HepG2 (cell line): ENCODE data around the gene TNS1. TPM values are rescaled to one million over a fixed set of nuclear protein-coding genes. Genes with fewer than 3 reads are reported as not detected.

ENCODE experiments used
- ATAC-seq: fragments of 200-7000 bp; cut with Tn5 transposase; 3 replicates; pipeline ENCODE4 v1.9.1; 2020; ENCODE audit warnings: mild to moderate bottlenecking, moderate library complexity
- BruUV-seq: library from RNA; stranded (reverse); fragments of 400-500 nt; replicated peaks from 2 replicates; lab custom pipeline; 2021; lab: Mats Ljungman, UMichigan
- CTCF ChIA-PET: fragments of 300-600 bp; formaldehyde crosslinking; extraction: SDS; loops from one replicate; lab custom pipeline; 2021; ENCODE audit warnings: low total read pairs, inconsistent platforms, low intra/inter-chr PET ratio; lab: Yijun Ruan, JAX
- POLR2A ChIA-PET: fragments of 350-600 bp; sonication (Branson Sonifier 250); formaldehyde crosslinking; loops from one replicate; lab custom pipeline; 2020; ENCODE audit warnings: antibody characterized with exemption, inconsistent platforms; lab: Yijun Ruan, JAX
- DNase-seq: peaks from one replicate; pipeline ENCODE4 v3.0.0-alpha.2; 2015; ENCODE audit warnings: low spot score
- FAIRE-seq: peaks from 3 replicates; lab custom pipeline; 2011; peaks lifted over from hg19 to GRCh38; lab: Jason Lieb, UNC
- H2AFZ ChIP-seq: one replicate; pipeline ENCODE4 v1.6.1; 2011; ENCODE audit warnings: low read length, inconsistent platforms
- H3K27ac ChIP-seq: fragments of 300-600 bp; 3 replicates; pipeline ENCODE4 v1.8.0; 2011; ENCODE audit warnings: mixed run types, mild to moderate bottlenecking, mixed read lengths, low read length, inconsistent platforms; ENCODE audit not compliant: insufficient read depth; ENCODE audit errors: extremely low read length
- H3K27me3 ChIP-seq, 2 experiments: fragments of 200-600 bp in 1 of 2; 2 replicates in 1 of 2; 3 replicates in 1 of 2; pipeline versions ENCODE4 v1.6.0 to v1.8.0; 2011; ENCODE audit warnings: low read length in 2 of 2, mild to moderate bottlenecking in 2 of 2, moderate library complexity in 2 of 2, inconsistent platforms in 1 of 2; ENCODE audit not compliant: insufficient read depth in 2 of 2, control insufficient read depth in 1 of 2
- H3K36me3 ChIP-seq, 2 experiments: fragments of 200-600 bp in 1 of 2; replicated peaks in 1 of 2; 2 replicates in 1 of 2; 3 replicates in 1 of 2; pipeline versions ENCODE4 v1.5.1 to v1.8.0; 2011; ENCODE audit warnings: low read length in 2 of 2, inconsistent platforms in 1 of 2; ENCODE audit not compliant: insufficient read depth in 2 of 2, control insufficient read depth in 1 of 2
- H3K4me1 ChIP-seq: 2 replicates; pipeline ENCODE4 v1.5.1; 2012; ENCODE audit warnings: low read length, inconsistent platforms; ENCODE audit not compliant: insufficient read depth
- H3K4me2 ChIP-seq: 2 replicates; pipeline ENCODE4 v1.6.0; 2011; ENCODE audit warnings: low read depth, low read length, inconsistent platforms
- H3K4me3 ChIP-seq, 3 experiments: fragments of 200-600 bp in 1 of 3; sonication (generic), shearing (Covaris generic) in 1 of 3; replicated peaks in 1 of 3; 2 replicates each; pipeline ENCODE4 v1.5.1; 2011 to 2016; ENCODE audit warnings: low read length in 3 of 3, inconsistent platforms in 2 of 3, low read depth in 2 of 3, mild to moderate bottlenecking in 2 of 3, control low read depth in 1 of 3, mixed read lengths in 1 of 3; ENCODE audit not compliant: insufficient read depth in 1 of 3
- H3K79me2 ChIP-seq: one replicate; pipeline ENCODE4 v1.6.1; 2011; ENCODE audit warnings: low read length, inconsistent platforms; ENCODE audit not compliant: insufficient read depth
- H3K9ac ChIP-seq: 2 replicates; pipeline ENCODE4 v1.6.0; 2011; ENCODE audit warnings: mild to moderate bottlenecking, low read depth, low read length, inconsistent platforms; ENCODE audit not compliant: insufficient read depth
- H3K9me3 ChIP-seq: 2 replicates; pipeline ENCODE4 v1.5.1; 2012; ENCODE audit warnings: mild to moderate bottlenecking, low read length
- H4K20me1 ChIP-seq: 2 replicates; pipeline ENCODE4 v1.6.0; 2011; ENCODE audit warnings: inconsistent platforms, mild to moderate bottlenecking, low read length, moderate library complexity; ENCODE audit not compliant: insufficient read depth
- MAFF ChIP-seq: IDR thresholded peaks from 2 replicates; pipeline ENCODE4 v1.6.1; 2011; ENCODE audit warnings: low read depth, low read length, improper control_type of control experiment
- PLRG1 ChIP-seq: fragments of 450-650 bp; conservative IDR thresholded peaks from 2 replicates; pipeline ENCODE4 v1.6.1; 2016
- RARA ChIP-seq: IDR thresholded peaks from 2 replicates; pipeline ENCODE4 v1.6.1; 2016; ENCODE audit warnings: missing genetic modification reagents, missing compliant biosample characterization
- SIN3B ChIP-seq: fragments of 150-350 bp; IDR thresholded peaks from 2 replicates; pipeline ENCODE4 v1.6.1; 2014; ENCODE audit warnings: low read length
- TEAD3 ChIP-seq: optimal IDR thresholded peaks from 2 replicates; pipeline ENCODE3; 2016; ENCODE audit warnings: borderline replicate concordance
- ZBTB1 ChIP-seq: sonication (generic); formaldehyde crosslinking; IDR thresholded peaks from 2 replicates; pipeline ENCODE4 v1.4.0; 2020; ENCODE audit warnings: missing genetic modification reagents, borderline replicate concordance
- ZFP36 ChIP-seq: fragments of 150-350 bp; IDR thresholded peaks from 2 replicates; pipeline ENCODE4 v1.6.1; 2018; ENCODE audit warnings: borderline replicate concordance, low read length, low read depth; ENCODE audit not compliant: partially characterized antibody
- ZFP41 ChIP-seq: sonication (generic); formaldehyde crosslinking; IDR thresholded peaks from 2 replicates; pipeline ENCODE4 v1.4.0; 2020; ENCODE audit warnings: mild to moderate bottlenecking, missing genetic modification reagents, borderline replicate concordance
- ZMAT3 ChIP-seq: sonication (generic); formaldehyde crosslinking; conservative IDR thresholded peaks from 2 replicates; pipeline ENCODE4 v1.7.0; 2021; ENCODE audit warnings: missing genetic modification reagents
- ZNF383 ChIP-seq: sonication (generic); formaldehyde crosslinking; IDR thresholded peaks from 2 replicates; pipeline ENCODE4 v1.4.0; 2020; ENCODE audit warnings: missing genetic modification reagents, mild to moderate bottlenecking, borderline replicate concordance
- WGBS: methylation state at CpG from one replicate; pipeline ENCODE4 v1.1.6; 2017; ENCODE audit warnings: low lambda C conversion rate; 5-methylcytosine and 5-hydroxymethylcytosine counted together
- in situ Hi-C: cut with HindIII; loops from 2 replicates; pipeline ENCODE4 v1.10.0; 2017; ENCODE audit warnings: low pct_unique_long_range_greater_than_20kb; ENCODE audit not compliant: extremely low pct_ligation_motif_present
- intact Hi-C: fragments of 100-400 bp; cut with micrococcal nuclease; formaldehyde crosslinking; loops from one replicate; pipeline ENCODE4 v1.10.0; 2022; ENCODE audit not compliant: unreplicated experiment
- polyA plus RNA-seq, 8 experiments: library from polyadenylated mRNA; depleted of rRNA in 3 of 8; stranded (reverse) in 7 of 8; unstranded in 1 of 8; fragments of >200 nt; fragmentation: Illumina TruSeq in 4 of 8; extraction: Trizol in 4 of 8; gene quantifications; 2 replicates each; pipeline versions ENCODE4 v1.2.1 to v1.2.3, GENCODE V29; 2011 to 2016; ENCODE audit warnings: low read depth in 4 of 8, missing spikeins in 1 of 8, mixed read lengths in 1 of 8; ENCODE audit not compliant: insufficient read depth in 1 of 8
- total RNA-seq, 5 experiments: library from RNA; depleted of rRNA; stranded (reverse); fragments of >200 nt; fragmentation: Illumina TruSeq; extraction: Trizol; gene quantifications; 2 replicates each; pipeline ENCODE4 v1.2.3, GENCODE V29; 2016; ENCODE audit warnings: low read depth in 1 of 5
- TF ChIP-seq, protein P1 (sequence below): sonication (generic); formaldehyde crosslinking; IDR thresholded peaks from 2 replicates; pipeline ENCODE4 v1.9.0; 2021; ENCODE audit warnings: missing genetic modification reagents, mild to moderate bottlenecking, borderline replicate concordance
- TF ChIP-seq, protein P2 (sequence below): sonication (generic); formaldehyde crosslinking; conservative IDR thresholded peaks from 2 replicates; pipeline ENCODE4 v1.8.0; 2022; ENCODE audit warnings: mild to moderate bottlenecking, moderate library complexity, missing genetic modification reagents
- TF ChIP-seq, protein P3 (sequence below): IDR thresholded peaks from 2 replicates; pipeline ENCODE4 v1.6.1; 2016; ENCODE audit warnings: control low read depth

TNS1 gene
- total and polyA plus RNA-seq, 2 of the 13 experiments (the other 11 are each of a cell fraction or from before 2014, with no cell fraction given), result 1.9 to 118 TPM

DNA sequence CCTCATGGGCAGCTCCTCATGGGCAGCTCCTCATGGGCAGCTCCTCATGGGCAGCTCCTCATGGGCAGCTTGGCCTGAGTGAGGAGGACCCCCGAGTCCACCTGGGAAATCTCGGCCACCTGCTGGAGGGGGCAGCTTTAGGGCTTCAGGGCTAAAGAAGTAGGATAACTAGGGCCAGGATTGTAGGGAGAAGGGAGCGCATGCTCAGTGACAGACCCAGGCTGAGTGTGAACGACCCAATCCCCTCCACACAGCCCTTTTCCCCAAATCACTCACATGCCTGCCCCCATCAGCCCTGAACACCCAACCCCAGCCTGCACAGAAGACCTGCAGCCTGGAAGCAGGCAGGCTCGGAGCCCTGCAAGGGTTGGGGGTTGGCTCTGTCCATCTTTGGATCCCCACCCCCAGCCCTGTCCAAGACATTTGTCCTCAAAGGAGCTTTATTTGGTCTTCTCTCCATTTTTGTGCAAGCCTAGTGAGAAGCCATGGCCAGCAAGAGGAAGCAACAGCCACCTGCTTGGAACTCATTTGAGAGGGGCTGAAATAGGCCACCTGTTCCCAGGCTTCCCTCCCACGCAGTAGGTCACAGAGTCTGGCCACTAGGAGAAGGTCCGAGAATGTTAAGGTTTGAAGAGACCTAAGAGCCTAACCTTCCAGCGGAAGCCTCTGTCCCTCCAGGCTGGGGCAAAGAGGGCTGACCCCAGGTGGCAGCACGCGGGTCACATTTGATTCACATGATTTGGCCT is 249.9 kb downstream of the TNS1 start:
- Histone ChIP-seq H4K20me1 (peaks cover 4% of the 10 kb centered on the region; the same call in 1 of the 2 replicates), H3K9ac (no peak overlapping the region), H3K27ac (no peak overlapping the region), H3K27me3 (peaks cover 1 to 25% of the 10 kb centered on the region in 2 experiments; a peak in 3 of 5 replicates), H3K9me3 (no peaks in the 10 kb centered on the region), H3K79me2 (no peaks in the 10 kb centered on the region), H3K4me1 (no peaks in the 10 kb centered on the region), H2AFZ (no peak overlapping the region), H3K4me3 (no peak overlapping the region), H3K36me3 (no peaks in the 10 kb centered on the region), H3K4me2 (no peak overlapping the region)
- TF ChIP-seq TEAD3 (no peak), ZMAT3 (CRISPR knock-in tag) (no peak), SIN3B (no peak), ZNF383 (CRISPR knock-in tag) (no peak), PLRG1 (no peak), RARA (no peak), ZFP41 (CRISPR knock-in tag) (no peak), ZFP36 (no peak), ZBTB1 (CRISPR knock-in tag) (no peak), MAFF (no peak)
- TF ChIP-seq, protein P1, sequence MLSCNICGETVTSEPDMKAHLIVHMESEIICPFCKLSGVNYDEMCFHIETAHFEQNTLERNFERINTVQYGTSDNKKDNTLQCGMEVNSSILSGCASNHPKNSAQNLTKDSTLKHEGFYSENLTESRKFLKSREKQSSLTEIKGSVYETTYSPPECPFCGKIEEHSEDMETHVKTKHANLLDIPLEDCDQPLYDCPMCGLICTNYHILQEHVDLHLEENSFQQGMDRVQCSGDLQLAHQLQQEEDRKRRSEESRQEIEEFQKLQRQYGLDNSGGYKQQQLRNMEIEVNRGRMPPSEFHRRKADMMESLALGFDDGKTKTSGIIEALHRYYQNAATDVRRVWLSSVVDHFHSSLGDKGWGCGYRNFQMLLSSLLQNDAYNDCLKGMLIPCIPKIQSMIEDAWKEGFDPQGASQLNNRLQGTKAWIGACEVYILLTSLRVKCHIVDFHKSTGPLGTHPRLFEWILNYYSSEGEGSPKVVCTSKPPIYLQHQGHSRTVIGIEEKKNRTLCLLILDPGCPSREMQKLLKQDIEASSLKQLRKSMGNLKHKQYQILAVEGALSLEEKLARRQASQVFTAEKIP, result no peak
- TF ChIP-seq, protein P2, sequence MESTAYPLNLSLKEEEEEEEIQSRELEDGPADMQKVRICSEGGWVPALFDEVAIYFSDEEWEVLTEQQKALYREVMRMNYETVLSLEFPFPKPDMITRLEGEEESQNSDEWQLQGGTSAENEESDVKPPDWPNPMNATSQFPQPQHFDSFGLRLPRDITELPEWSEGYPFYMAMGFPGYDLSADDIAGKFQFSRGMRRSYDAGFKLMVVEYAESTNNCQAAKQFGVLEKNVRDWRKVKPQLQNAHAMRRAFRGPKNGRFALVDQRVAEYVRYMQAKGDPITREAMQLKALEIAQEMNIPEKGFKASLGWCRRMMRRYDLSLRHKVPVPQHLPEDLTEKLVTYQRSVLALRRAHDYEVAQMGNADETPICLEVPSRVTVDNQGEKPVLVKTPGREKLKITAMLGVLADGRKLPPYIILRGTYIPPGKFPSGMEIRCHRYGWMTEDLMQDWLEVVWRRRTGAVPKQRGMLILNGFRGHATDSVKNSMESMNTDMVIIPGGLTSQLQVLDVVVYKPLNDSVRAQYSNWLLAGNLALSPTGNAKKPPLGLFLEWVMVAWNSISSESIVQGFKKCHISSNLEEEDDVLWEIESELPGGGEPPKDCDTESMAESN (CRISPR knock-in tag), result no peak
- TF ChIP-seq, protein P3, sequence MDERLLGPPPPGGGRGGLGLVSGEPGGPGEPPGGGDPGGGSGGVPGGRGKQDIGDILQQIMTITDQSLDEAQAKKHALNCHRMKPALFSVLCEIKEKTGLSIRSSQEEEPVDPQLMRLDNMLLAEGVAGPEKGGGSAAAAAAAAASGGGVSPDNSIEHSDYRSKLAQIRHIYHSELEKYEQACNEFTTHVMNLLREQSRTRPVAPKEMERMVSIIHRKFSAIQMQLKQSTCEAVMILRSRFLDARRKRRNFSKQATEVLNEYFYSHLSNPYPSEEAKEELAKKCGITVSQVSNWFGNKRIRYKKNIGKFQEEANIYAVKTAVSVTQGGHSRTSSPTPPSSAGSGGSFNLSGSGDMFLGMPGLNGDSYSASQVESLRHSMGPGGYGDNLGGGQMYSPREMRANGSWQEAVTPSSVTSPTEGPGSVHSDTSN (CRISPR knock-in tag), result no peak
- FAIRE-seq, result no peak
- no peak for ATAC-seq
- no TSS peak for BruUV-seq
- in situ Hi-C loops, result loop anchor here (10.0 kb wide), 1 partner anchor 1068 kb away; no protein-coding TSS in a partner anchor
- ChIA-PET POLR2A (no interaction called here), CTCF (no interaction called here)
- intact Hi-C loops, result no loop called here
- 37% methylated on average over 10 of the region's 10 CpGs for WGBS
- no peak for DNase-seq
